GM12878 (cell line): ENCODE data around the gene PGA3. TPM values are rescaled to one million over a fixed set of nuclear protein-coding genes. Genes with fewer than 3 reads are reported as not detected.
A peak's percentile ranks its signal among the peaks of the same experiment; 100 is the strongest.

Experiments used
- CBFB ChIP-seq: IDR thresholded peaks from 2 replicates; pipeline ENCODE4 v1.6.1; 2016; ENCODE audit warnings: antibody characterized with exemption, low read depth
- CTCF ChIP-seq, 3 experiments: IDR thresholded peaks in 2 of 3; conservative IDR thresholded peaks in 1 of 3; 2 replicates each; pipeline ENCODE4 v1.5.1; 2011; ENCODE audit warnings: low read depth in 3 of 3, low read length in 3 of 3, mild to moderate bottlenecking in 3 of 3, control low read depth in 2 of 3, moderate library complexity in 2 of 3, inconsistent platforms in 1 of 3, mixed read lengths in 1 of 3; ENCODE audit not compliant: control insufficient read depth in 2 of 3, insufficient read depth in 1 of 3; ENCODE audit errors: extremely low read depth in 1 of 3
- IRF3 ChIP-seq: fragments of 450-650 bp; IDR thresholded peaks from 2 replicates; pipeline ENCODE4 v1.6.1; 2014; ENCODE audit warnings: mild to moderate bottlenecking
- IRF4 ChIP-seq: IDR thresholded peaks from 2 replicates; pipeline ENCODE4 v1.6.1; 2011; ENCODE audit warnings: low read depth, low read length
- MEF2B ChIP-seq: fragments of 450-650 bp; IDR thresholded peaks from 2 replicates; pipeline ENCODE4 v1.6.1; 2018; ENCODE audit warnings: mild to moderate bottlenecking, moderate library complexity; ENCODE audit not compliant: partially characterized antibody, poor library complexity, severe bottlenecking
- MTA2 ChIP-seq: fragments of 450-650 bp; IDR thresholded peaks from 2 replicates; pipeline ENCODE4 v1.6.1; 2016; ENCODE audit warnings: low read depth, mild to moderate bottlenecking, moderate library complexity
- POU2F2 ChIP-seq: IDR thresholded peaks from 3 replicates; pipeline ENCODE4 v1.6.1; 2011; ENCODE audit warnings: low read depth, mild to moderate bottlenecking, low read length, borderline replicate concordance
- RB1 ChIP-seq: fragments of 450-650 bp; formaldehyde crosslinking; IDR thresholded peaks from 2 replicates; pipeline ENCODE4 v1.6.1; 2017; ENCODE audit warnings: mild to moderate bottlenecking, borderline replicate concordance
- RELA ChIP-seq: fragments of 450-650 bp; IDR thresholded peaks from 2 replicates; pipeline ENCODE4 v1.8.0; 2014; ENCODE audit warnings: borderline replicate concordance; ENCODE audit not compliant: partially characterized antibody
- RUNX3 ChIP-seq: IDR thresholded peaks from 2 replicates; pipeline ENCODE4 v1.6.1; 2012; ENCODE audit warnings: low read length, inconsistent platforms
- SMC3 ChIP-seq: IDR thresholded peaks from 2 replicates; pipeline ENCODE4 v1.6.1; 2011; ENCODE audit warnings: low read length, improper control_type of control experiment, borderline replicate concordance
- SP1 ChIP-seq: IDR thresholded peaks from one replicate; pipeline ENCODE4 v1.6.1; 2011; ENCODE audit warnings: low read depth, low read length
- STAT1 ChIP-seq: fragments of 450-650 bp; conservative IDR thresholded peaks from 2 replicates; pipeline ENCODE4 v1.6.1; 2014; ENCODE audit warnings: antibody characterized with exemption, mild to moderate bottlenecking
- TAF1 ChIP-seq: IDR thresholded peaks from 2 replicates; pipeline ENCODE4 v1.6.1; 2011; ENCODE audit warnings: mild to moderate bottlenecking, low read depth, low read length, borderline replicate concordance
- TCF3 ChIP-seq: IDR thresholded peaks from 2 replicates; pipeline ENCODE4 v1.6.1; 2012; ENCODE audit warnings: low read depth, mild to moderate bottlenecking, low read length, borderline replicate concordance; ENCODE audit not compliant: insufficient read depth
- YY1 ChIP-seq: IDR thresholded peaks from 2 replicates; pipeline ENCODE4 v1.6.1; 2011; ENCODE audit warnings: low read depth, mild to moderate bottlenecking, low read length
- polyA plus RNA-seq, 11 experiments: library from polyadenylated mRNA; depleted of rRNA in 4 of 11; unstranded in 6 of 11; stranded (reverse) in 5 of 11; fragments of >200 nt; fragmentation: Nextera tagmentation in 4 of 11; fragmentation: Illumina TruSeq in 1 of 11; extraction: Ambion mirVana in 4 of 11; extraction: Trizol in 1 of 11; gene quantifications; 1 replicate in 1 of 11; 2 replicates in 10 of 11; pipeline versions ENCODE4 v1.2.1 to v1.2.3, GENCODE V29; 2011 to 2016; ENCODE audit warnings: inconsistent platforms in 2 of 11, missing spikeins in 2 of 11, low read depth in 1 of 11
- total RNA-seq, 4 experiments: library from RNA; depleted of rRNA in 3 of 4; stranded (reverse); fragments of >200 nt in 3 of 4; fragmentation: Illumina TruSeq in 1 of 4; extraction: Trizol in 1 of 4; gene quantifications; 2 replicates each; pipeline versions ENCODE4 v1.2.1 to v1.2.3, GENCODE V29; 2013 to 2021
- TF ChIP-seq, protein P1 (sequence below): IDR thresholded peaks from 2 replicates; pipeline ENCODE4 v1.6.1; 2012; ENCODE audit warnings: low read length, inconsistent platforms
- TF ChIP-seq, protein P2 (sequence below): fragments of 450-650 bp; IDR thresholded peaks from 2 replicates; pipeline ENCODE4 v1.6.1; 2017; ENCODE audit warnings: mild to moderate bottlenecking, low read depth, inconsistent platforms; ENCODE audit not compliant: poor library complexity, severe bottlenecking
- TF ChIP-seq, protein P3 (sequence below): fragments of 150-350 bp; IDR thresholded peaks from 2 replicates; pipeline ENCODE4 v1.6.1; 2014; ENCODE audit warnings: mild to moderate bottlenecking, low read depth, low read length
- TF ChIP-seq, protein P4 (sequence below): fragments of 450-650 bp; conservative IDR thresholded peaks from 2 replicates; pipeline ENCODE4 v1.6.1; 2017; ENCODE audit warnings: mild to moderate bottlenecking, moderate library complexity

The PGA3 gene
- total and polyA plus RNA-seq, 10 of the 15 experiments (the other 5 are each of a cell fraction or from before 2014, with no cell fraction given): not detected

- TF ChIP-seq, protein P1, sequence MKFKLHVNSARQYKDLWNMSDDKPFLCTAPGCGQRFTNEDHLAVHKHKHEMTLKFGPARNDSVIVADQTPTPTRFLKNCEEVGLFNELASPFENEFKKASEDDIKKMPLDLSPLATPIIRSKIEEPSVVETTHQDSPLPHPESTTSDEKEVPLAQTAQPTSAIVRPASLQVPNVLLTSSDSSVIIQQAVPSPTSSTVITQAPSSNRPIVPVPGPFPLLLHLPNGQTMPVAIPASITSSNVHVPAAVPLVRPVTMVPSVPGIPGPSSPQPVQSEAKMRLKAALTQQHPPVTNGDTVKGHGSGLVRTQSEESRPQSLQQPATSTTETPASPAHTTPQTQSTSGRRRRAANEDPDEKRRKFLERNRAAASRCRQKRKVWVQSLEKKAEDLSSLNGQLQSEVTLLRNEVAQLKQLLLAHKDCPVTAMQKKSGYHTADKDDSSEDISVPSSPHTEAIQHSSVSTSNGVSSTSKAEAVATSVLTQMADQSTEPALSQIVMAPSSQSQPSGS: no peak
- peak; percentile 40 for TF ChIP-seq RELA
- TF ChIP-seq, protein P2, sequence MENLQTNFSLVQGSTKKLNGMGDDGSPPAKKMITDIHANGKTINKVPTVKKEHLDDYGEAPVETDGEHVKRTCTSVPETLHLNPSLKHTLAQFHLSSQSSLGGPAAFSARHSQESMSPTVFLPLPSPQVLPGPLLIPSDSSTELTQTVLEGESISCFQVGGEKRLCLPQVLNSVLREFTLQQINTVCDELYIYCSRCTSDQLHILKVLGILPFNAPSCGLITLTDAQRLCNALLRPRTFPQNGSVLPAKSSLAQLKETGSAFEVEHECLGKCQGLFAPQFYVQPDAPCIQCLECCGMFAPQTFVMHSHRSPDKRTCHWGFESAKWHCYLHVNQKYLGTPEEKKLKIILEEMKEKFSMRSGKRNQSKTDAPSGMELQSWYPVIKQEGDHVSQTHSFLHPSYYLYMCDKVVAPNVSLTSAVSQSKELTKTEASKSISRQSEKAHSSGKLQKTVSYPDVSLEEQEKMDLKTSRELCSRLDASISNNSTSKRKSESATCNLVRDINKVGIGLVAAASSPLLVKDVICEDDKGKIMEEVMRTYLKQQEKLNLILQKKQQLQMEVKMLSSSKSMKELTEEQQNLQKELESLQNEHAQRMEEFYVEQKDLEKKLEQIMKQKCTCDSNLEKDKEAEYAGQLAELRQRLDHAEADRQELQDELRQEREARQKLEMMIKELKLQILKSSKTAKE: peak; percentile 26
- peak; percentile 60 for TF ChIP-seq IRF3
- peak; percentile 43 for TF ChIP-seq RUNX3
- no peak for TF ChIP-seq TAF1
- peak; percentile 57; the same call in 1 of the 2 replicates for TF ChIP-seq RB1
- TF ChIP-seq STAT1: peak; percentile 56; the same call in 1 of the 2 replicates
- no peak for TF ChIP-seq CBFB
- no peak for TF ChIP-seq TCF3
- TF ChIP-seq MTA2: no peak
- TF ChIP-seq SP1: peak; percentile 30
- no peak for TF ChIP-seq IRF4
- peak; percentile 76 for TF ChIP-seq YY1
- TF ChIP-seq SMC3: peak; percentile 96
- TF ChIP-seq, protein P3, sequence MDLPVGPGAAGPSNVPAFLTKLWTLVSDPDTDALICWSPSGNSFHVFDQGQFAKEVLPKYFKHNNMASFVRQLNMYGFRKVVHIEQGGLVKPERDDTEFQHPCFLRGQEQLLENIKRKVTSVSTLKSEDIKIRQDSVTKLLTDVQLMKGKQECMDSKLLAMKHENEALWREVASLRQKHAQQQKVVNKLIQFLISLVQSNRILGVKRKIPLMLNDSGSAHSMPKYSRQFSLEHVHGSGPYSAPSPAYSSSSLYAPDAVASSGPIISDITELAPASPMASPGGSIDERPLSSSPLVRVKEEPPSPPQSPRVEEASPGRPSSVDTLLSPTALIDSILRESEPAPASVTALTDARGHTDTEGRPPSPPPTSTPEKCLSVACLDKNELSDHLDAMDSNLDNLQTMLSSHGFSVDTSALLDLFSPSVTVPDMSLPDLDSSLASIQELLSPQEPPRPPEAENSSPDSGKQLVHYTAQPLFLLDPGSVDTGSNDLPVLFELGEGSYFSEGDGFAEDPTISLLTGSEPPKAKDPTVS: no peak
- TF ChIP-seq MEF2B: peak; percentile 95
- peak; percentile 95; the same call in 2 of the 3 replicates for TF ChIP-seq POU2F2
- peak; percentile 90 to 98 (median 96); a peak in 5 of 6 replicates for TF ChIP-seq CTCF (IDR thresholded peaks at IDR 0.05 in 2 of 3, conservative IDR thresholded peaks at IDR 0.05 in 1 of 3; ENCODE audit: control insufficient read depth in 2 of 3, extremely low read depth in 1 of 3, insufficient read depth in 1 of 3, low read depth in 3 of 3, low read length in 3 of 3)
- TF ChIP-seq, protein P4, sequence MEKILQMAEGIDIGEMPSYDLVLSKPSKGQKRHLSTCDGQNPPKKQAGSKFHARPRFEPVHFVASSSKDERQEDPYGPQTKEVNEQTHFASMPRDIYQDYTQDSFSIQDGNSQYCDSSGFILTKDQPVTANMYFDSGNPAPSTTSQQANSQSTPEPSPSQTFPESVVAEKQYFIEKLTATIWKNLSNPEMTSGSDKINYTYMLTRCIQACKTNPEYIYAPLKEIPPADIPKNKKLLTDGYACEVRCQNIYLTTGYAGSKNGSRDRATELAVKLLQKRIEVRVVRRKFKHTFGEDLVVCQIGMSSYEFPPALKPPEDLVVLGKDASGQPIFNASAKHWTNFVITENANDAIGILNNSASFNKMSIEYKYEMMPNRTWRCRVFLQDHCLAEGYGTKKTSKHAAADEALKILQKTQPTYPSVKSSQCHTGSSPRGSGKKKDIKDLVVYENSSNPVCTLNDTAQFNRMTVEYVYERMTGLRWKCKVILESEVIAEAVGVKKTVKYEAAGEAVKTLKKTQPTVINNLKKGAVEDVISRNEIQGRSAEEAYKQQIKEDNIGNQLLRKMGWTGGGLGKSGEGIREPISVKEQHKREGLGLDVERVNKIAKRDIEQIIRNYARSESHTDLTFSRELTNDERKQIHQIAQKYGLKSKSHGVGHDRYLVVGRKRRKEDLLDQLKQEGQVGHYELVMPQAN: no peak
Observed at GRCh38 chr11:61187505-61188130, 15.7 kb upstream of the PGA3 start (continued).
